Sciatic nerve (tissue), 2 donors: Measurements from ENCODE around the gene VPS37B. TPM values are rescaled to one million over a fixed set of nuclear protein-coding genes. Genes with fewer than 3 reads are reported as not detected.

Experiments used
- ATAC-seq: fragments of 200-7000 bp; cut with Tn5 transposase; one replicate; pipeline ENCODE4 v1.9.1; 2020; ENCODE audit warnings: mild to moderate bottlenecking, moderate library complexity
- DNase-seq: peaks from one replicate; pipeline ENCODE4 v3.0.0-alpha.2; 2020; ENCODE audit warnings: low spot score
- intact Hi-C: fragments of 100-400 bp; cut with DNase I; formaldehyde crosslinking; loops from one replicate; pipeline ENCODE4 v1.14.2; 2022
- total RNA-seq: library from RNA; stranded (reverse); fragmentation: NEBNext Ultra II Directional; extraction: Animal tissue kit (Norgen Biotek cat#: 25700); gene quantifications from one replicate; pipeline ENCODE4 v1.2.1, GENCODE V29; 2021
- donor health status: DM: no; HTN: no; CAD: no.
- donor health status: DM: no; HTN: no; CAD: no.

VPS37B gene
- total RNA-seq, 1 donor from 2014 or later = 24.8 TPM

DNA sequence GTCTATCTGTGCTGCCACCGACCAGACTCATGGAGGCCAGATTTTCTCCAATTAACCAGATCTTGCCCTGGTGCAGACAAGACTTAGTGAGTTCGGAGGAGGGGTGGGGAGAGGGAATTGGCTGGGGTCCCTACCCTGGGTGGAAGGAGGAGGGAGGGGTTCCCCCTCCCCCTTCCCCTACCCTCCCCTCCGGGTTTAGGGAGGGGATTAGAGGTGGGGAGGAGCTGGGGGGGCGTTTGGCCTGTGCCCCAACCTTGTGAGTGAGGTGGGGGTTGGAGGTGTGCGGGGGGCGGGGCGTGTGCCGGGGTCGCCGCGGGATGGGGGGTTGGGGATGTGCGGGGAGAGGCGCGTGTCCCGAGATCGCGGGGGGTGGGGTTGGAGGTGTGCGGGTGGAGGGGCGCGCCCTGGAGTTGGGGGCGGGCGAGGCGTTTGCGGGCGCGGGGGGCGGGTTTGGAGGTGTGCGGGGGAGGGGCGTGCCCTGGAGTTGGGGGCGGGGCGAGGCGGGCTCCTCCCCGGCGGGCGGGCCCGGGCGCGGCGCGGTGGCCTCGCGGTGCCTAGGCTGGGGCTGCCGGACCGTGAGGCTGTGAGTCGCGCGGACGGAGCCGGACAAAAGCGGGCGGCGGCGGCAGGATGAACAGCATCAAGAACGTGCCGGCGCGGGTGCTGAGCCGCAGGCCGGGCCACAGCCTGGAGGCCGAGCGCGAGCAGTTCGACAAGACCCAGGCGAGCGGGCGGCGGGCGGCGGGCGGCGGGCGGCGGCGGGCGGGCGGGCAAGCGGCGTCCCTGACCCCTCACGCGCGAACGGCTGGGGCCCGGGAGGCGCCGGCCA lies 60.8 kb downstream of the VPS37B start, which contains the start of gene HIP1R:
Gene HIP1R (plus strand): TSS at position 537 of the 829 bp plus-strand sequence. CDS start 94 bp downstream, at position 631.
- intact Hi-C loops = no loop called here
- ATAC-seq (peak; percentile 25), DNase-seq (no peak)

DNA sequence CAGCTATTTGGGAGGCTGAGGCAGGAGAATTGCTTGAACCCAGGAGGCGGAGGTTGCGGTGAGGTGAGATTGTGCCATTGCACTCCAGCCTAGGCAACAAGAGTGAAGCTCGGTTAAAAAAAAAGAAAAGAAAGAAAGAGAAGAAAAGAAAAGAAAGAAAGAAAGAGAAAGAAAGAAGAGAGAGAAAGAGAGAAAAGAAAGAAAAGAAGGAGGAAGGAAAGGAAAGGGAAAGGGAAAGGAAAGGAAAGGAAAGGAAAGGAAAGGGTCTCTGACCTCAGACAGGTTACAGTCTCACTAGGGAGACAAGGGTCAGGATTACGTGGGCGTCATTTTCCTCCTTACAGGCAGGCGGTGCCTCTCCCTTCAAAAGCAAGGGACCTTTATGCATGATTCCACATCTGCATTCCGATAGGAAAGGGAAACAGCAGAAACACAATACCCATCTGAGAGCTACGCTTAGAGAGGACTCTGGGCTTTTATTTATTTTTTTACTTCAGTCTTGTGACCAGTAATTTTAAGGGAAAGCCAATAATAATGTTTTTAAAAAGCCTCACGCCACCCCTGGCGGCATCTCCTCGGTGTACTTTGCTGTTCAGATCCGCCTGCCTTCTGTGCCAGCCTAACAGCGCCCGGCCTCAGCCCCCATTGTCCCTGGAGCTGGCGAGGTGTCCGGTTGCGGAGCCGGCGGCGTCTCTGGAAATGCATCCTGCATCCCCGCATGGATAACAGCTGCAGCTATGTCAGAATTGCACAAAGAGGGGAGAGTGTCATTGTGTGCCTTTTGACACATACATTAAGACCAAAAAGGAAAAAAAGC lies 61.6 kb downstream of the VPS37B start:
- ATAC-seq (peak; percentile 62), DNase-seq (peak; percentile 62)
- intact Hi-C loops = no loop called here

DNA sequence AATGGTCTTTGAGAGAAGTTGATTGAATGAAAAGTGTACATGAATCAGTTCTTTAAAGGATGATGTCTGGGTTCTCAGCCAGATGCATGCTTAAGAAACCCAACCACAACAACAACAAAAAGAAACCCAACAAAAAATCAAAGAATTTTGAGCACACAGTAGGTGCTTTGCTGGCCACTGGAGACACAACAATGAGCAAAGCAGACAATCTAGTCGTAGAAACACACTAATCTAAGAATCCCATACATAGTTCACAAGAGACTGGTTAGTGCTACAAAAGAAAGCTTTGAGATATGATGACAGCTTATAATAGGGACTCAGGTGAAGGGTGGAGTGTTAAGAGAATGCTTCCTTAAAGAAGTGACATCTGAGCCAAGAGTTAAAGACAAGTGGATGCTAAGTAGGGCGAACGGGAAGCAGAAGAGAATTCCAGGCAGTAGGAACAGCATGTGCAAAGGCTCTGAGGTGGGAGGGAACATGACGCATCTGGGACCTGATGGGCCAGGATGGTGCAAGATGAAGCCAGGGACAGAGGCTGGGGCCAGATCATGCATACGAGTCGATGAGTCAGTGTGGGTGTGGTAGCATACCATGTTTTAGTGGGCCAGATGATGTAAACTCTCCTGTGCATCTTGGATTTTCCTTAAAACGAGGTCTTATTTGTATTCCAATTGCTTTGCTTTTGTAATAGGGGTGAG lies 65.3 kb downstream of the VPS37B start:
- intact Hi-C loops = no loop called here
- DNase-seq (no peak), ATAC-seq (no peak)

DNA sequence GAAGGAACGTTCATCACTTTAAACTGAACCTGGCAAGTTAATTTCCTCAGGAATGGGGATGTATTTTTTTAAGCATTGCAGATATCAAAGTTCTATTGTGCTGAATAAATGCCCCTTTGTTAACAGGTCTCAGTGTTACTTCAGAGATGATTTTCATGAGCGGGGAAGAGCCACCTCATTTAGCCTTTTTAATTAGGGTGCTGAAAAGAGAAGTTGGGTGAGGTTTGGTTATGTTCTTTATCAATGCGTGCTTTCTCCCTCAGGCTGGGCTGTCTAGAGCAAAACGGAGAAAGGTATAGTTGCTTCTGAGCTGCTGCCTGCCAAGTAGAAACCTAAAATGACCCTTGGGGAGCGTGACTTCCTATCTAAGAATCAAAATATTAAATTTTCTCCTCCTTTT lies 68.7 kb downstream of the VPS37B start:
- intact Hi-C loops = no loop called here
- ATAC-seq = no peak
- DNase-seq = peak; percentile 5

DNA sequence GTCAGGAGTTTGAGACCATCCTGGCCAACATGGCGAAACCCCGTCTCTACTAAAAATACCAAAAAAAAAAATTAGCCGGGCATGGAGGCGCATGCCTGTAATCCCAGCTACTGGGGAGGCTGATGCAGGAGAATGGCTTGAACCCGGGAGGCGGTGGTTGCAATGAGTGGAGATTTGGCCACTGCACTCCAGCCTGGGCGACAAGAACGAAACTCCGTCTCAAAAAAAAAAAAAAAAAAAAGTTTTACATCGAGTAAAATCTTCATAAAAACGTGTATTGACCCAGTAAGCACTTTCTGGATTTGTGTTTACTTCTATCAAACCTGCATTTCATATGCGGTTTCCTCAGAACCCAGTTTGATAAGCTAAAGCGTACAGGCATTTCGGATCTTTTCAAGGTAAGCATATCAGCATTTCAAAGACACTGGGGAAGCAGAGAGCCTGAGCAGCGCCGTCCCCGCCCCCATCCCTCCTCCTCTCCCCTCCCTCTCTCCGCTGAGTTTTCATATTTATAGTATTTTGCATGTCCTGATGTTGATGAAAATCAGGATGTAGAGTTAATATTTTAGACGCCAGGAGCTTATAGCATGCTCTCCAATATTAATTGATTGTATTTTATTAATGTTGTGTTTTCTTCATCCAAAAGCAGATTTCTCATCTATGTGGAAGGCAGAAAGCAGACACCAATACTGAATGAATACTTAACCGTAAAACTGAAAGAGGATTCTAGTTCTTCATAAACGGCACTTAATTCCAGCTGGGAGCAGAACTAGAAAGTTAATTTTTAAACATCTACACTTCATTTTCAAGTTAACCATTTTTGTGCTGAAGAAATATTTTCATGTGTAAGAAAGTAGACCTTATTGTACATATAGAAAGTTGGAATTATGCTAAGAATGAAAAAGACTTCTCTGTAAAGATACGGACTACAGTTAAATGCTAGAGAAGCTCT lies 69.9 kb downstream of the VPS37B start:
- DNase-seq (peak; percentile 51), ATAC-seq (no peak)
- intact Hi-C loops = no loop called here

DNA sequence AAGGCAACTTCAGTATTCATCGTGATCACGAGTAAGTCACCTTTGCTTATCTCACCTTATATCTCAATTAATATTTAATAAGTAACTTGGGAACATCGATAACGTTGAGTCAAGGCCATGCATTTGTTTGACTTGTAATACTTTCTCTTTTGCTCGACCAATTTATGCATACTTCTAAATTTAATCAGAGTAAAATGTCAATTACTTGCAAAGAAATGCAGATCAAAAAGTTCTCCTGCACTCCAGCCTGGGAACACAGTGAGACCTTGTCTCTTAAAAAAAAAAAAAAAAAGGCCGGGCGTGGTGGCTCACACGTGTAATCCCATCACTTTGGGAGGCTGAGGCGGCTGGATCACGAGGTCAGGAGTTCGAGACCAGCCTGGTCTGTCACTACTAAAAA lies 72.5 kb downstream of the VPS37B start:
- intact Hi-C loops = no loop called here
- DNase-seq = no peak

GRCh38 chr12:122820838-122821271 lies 75.1 kb downstream of the VPS37B start:
- intact Hi-C loops = no loop called here
- ATAC-seq (no peak), DNase-seq (no peak)

More for the DNA sequence above, 72.5 kb downstream of the VPS37B start:
- no peak for ATAC-seq

GRCh38 chr12:122820138-122820537 lies 75.8 kb downstream of the VPS37B start:
- intact Hi-C loops = no loop called here
- no peak for DNase-seq
- ATAC-seq = no peak

DNA sequence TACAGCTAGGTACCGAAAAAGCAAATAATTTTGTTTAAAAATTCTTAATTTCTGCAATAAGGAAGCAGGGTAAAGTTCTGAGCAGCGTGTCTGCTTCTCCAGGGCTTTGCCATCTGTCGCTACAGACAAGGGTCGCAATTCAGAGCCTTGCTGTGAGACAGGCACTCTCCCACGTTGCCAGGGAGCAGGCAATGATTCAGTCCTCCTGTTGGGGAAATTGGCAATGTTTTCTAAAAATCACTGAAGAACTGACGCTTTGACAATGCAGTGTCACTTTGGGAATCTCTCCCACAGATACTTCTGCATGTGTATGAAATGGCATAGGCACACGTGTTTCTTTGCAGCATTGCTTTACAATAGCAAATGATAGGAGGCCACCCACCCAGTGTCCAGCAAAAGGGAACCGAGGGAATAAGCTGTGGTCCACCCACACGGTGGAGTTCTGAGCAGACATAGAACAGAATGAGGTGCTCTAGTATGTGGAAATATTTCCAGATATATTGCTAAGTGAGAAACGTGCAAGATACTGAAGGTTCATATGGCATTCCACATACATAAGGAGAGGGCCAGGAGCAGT lies 76.6 kb downstream of the VPS37B start:
- DNase-seq (no peak), ATAC-seq (no peak)
- intact Hi-C loops = no loop called here

Other genes starting within 250 kb of the VPS37B start
- 2.6 TPM for gene HCAR2, start 192.8 kb downstream of the VPS37B start, total RNA-seq
- gene HCAR3, start 179.3 kb downstream of the VPS37B start, total RNA-seq = 3.5 TPM
- 1.4 TPM for gene HCAR1, start 165.3 kb downstream of the VPS37B start, total RNA-seq
- gene DENR, start 143.3 kb downstream of the VPS37B start, total RNA-seq = 32.7 TPM
- 0.89 TPM for gene CCDC62, start 121.6 kb downstream of the VPS37B start, total RNA-seq
- 14.3 TPM for gene HIP1R, start 60.7 kb downstream of the VPS37B start, total RNA-seq
- 7.3 TPM for gene ABCB9, start 70.3 kb upstream of the VPS37B start, total RNA-seq
- 12.8 TPM for gene OGFOD2, start 79.1 kb upstream of the VPS37B start, total RNA-seq
- 136 TPM for gene ARL6IP4, start 84.6 kb upstream of the VPS37B start, total RNA-seq